ENCODE measurements around the gene ACACB. TPM values are rescaled to one million over a fixed set of nuclear protein-coding genes. Genes with fewer than 3 reads are reported as not detected.

The ACACB gene
- total RNA-seq, 6 experiments from 2014 or later, result 107 to 237 (median 187) TPM

- no peaks in the 10 kb centered on the region for H3K27me3 ChIP-seq
- intact Hi-C loops (cut with DNase I), result no loop called here
- DNase-seq, result peak in 1 of 3 donors; percentile 35
- peaks cover 0 to 3% (median 1%) of the 10 kb centered on the region in 4 donors for H3K4me1 ChIP-seq
- WGBS (ENCODE audit: insufficient coverage, low coverage, low lambda C conversion rate, missing lambda C conversion rate), result 92% methylated on average over 4 of the region's 12 CpGs
- H3K9me3 ChIP-seq, result no peaks in the 10 kb centered on the region
- no peak for ATAC-seq
- H3K4me3 ChIP-seq, result no peak overlapping the region
- peaks cover 0 to 97% (median 41%) of the 10 kb centered on the region in 4 donors for H3K36me3 ChIP-seq
- TF ChIP-seq CTCF (IDR thresholded peaks at IDR 0.05) (no peak), POLR2A (IDR thresholded peaks at IDR 0.05) (no peak)
- no peak overlapping the region for H3K27ac ChIP-seq
Observed at GRCh38 chr12:109185441-109185840, 69.1 kb downstream of the ACACB start.

- intact Hi-C loops (cut with DNase I), result no loop called here
- TF ChIP-seq CTCF (IDR thresholded peaks at IDR 0.05) (no peak), POLR2A (IDR thresholded peaks at IDR 0.05) (no peak)
- 82% methylated on average over 8 of the region's 10 CpGs for WGBS (ENCODE audit: insufficient coverage, low coverage, low lambda C conversion rate, missing lambda C conversion rate)
- no peaks in the 10 kb centered on the region for H3K9me3 ChIP-seq
- peaks cover 0 to 9% (median 2%) of the 10 kb centered on the region in 4 donors for H3K4me1 ChIP-seq
- H3K36me3 ChIP-seq, result peaks cover 0 to 94% (median 45%) of the 10 kb centered on the region in 4 donors
- no peak overlapping the region for H3K27ac ChIP-seq
- H3K27me3 ChIP-seq, result no peaks in the 10 kb centered on the region
- ATAC-seq (no peak), DNase-seq (peak in 1 of 3 donors; percentile 25)
- H3K4me3 ChIP-seq, result no peak overlapping the region
Observed at GRCh38 chr12:109186993-109187653, 70.7 kb downstream of the ACACB start.

DNA sequence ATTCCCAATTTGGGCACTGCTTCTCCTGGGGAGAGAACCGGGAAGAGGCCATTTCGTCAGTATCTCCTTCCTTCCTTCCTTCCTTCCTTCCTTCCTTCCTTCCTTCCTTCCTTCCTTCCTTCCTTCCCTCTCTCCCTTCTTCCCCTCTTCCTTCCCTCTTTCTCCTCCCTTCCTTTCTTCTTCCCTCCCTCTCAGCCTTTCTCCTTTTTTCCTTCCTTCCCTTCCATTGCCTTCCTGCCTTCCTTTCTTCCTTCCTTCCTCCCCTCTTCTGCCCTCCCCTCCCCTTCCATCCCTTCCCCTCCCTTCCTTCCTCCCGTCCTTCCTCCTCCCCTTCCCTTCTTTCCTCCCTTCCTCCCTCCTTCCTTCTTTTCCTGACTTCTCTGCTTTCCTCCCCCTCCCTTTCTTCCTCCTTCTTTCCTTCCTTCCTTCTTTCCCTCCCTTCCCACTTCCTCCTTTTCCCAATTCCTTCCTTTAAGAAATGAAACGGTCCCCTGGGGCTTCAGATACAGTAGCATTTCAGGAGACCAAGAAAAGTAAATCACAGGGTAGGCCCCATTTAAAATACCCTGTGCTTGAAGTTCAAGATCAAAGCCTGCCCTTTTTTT lies 71.8 kb downstream of the ACACB start:
- WGBS (ENCODE audit: insufficient coverage, low coverage, low lambda C conversion rate, missing lambda C conversion rate), result 61% methylated on average over 4 of the region's 4 CpGs

GRCh38 chr12:109189291-109189690 lies 72.9 kb downstream of the ACACB start:
- DNase-seq, result peak in 1 of 3 donors; percentile 38
- H3K36me3 ChIP-seq, result peaks cover 0 to 93% (median 55%) of the 10 kb centered on the region in 4 donors
- ATAC-seq, result no peak
- no peaks in the 10 kb centered on the region for H3K9me3 ChIP-seq
- no peak overlapping the region for H3K4me3 ChIP-seq
- intact Hi-C loops (cut with DNase I), result no loop called here
- 80% methylated on average over 2 of the region's 8 CpGs for WGBS (ENCODE audit: insufficient coverage, low coverage, low lambda C conversion rate, missing lambda C conversion rate)
- TF ChIP-seq CTCF (IDR thresholded peaks at IDR 0.05) (no peak), POLR2A (IDR thresholded peaks at IDR 0.05) (no peak)
- H3K27me3 ChIP-seq, result no peaks in the 10 kb centered on the region
- H3K27ac ChIP-seq, result no peak overlapping the region
- H3K4me1 ChIP-seq, result peaks cover 0 to 9% (median 2%) of the 10 kb centered on the region in 4 donors

More for the DNA sequence above, 71.8 kb downstream of the ACACB start:
- Histone ChIP-seq H3K36me3 (peaks cover 0 to 94% (median 51%) of the 10 kb centered on the region in 4 donors), H3K4me1 (peaks cover 0 to 9% (median 2%) of the 10 kb centered on the region in 4 donors), H3K4me3 (no peak overlapping the region), H3K9me3 (no peaks in the 10 kb centered on the region), H3K27ac (no peak overlapping the region), H3K27me3 (no peaks in the 10 kb centered on the region)
- DNase-seq (no peak), ATAC-seq (no peak)
- TF ChIP-seq CTCF (IDR thresholded peaks at IDR 0.05), result no peak
- TF ChIP-seq POLR2A (IDR thresholded peaks at IDR 0.05), result no peak
- intact Hi-C loops (cut with DNase I), result no loop called here
